ENCODE measurements around the gene COL2A1. TPM values are rescaled to one million over a fixed set of nuclear protein-coding genes. Genes with fewer than 3 reads are reported as not detected.

The COL2A1 gene
- total and polyA plus RNA-seq, 2 donors (not counting 3 experiments of a cell fraction or from before 2014, with no cell fraction given): not detected

DNA sequence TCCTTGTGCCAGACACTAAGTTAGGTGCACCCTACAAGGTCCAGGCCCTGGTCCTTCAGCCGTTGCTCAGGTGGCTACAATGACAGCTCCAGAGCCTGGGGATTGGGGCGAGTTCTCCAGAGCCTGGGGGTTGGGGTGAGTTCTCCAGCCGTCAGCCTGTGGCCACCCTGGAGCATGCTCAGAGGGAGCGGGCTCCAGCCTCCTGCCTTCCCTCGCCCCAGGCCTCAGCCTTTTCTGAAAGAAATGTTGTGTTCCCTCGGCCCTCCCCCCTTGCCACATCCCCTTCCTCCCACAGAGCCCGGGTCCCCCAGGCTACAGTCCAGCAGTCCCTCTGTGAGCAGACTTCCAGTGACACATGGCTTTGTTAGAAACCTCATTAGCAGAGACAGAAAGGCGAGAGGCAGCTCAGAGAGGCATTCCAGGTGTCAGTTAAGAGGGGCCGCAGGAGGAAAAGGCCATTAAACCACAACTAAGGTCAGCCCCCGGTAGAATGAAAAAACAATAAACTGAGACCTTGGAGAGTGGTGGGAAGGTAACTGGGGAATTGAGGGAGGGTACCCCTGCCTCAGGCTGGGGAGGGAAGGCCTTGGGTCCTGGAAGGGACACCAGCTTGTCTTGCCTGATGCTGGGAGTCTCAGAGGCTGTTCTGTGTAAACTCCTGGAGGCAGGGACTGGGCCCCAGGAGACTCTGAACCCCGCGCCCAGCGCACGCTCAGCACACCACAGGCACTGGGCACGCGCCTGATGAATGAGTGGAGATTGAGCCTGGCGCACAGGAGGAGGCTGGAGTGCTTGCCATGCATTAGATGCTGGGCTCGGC is 23.1 kb upstream of the COL2A1 start:
- POLR2A ChIA-PET: no interaction called here
- peaks cover 6 to 21% of the 10 kb centered on the region in 2 experiments for H3K27me3 ChIP-seq (ENCODE audit: control insufficient read depth in 2 of 2, insufficient read depth in 2 of 2, low read length in 2 of 2)
- no peak for FAIRE-seq

GRCh38 chr12:48026060-48026827 is 22.0 kb upstream of the COL2A1 start:
- no peaks in the 10 kb centered on the region for H3K9me3 ChIP-seq (replicated peaks; ENCODE audit: control insufficient read depth, insufficient read depth, low read length)
- H3K79me2 ChIP-seq (ENCODE audit: control insufficient read depth, insufficient read depth, low read length): no peaks in the 10 kb centered on the region
- no peaks in the 10 kb centered on the region for H3K36me3 ChIP-seq (ENCODE audit: control insufficient read depth in 2 of 2, extremely low read depth in 1 of 2, insufficient read depth in 2 of 2, low read length in 2 of 2)
- dilution Hi-C loops (cut with MboI; ENCODE audit: extremely low pct_ligation_motif_present, low sequenced_read_pairs): no loop called here
- H3K9ac ChIP-seq (replicated peaks; ENCODE audit: extremely low read depth, insufficient read depth, low read length): no peak overlapping the region
- no peaks in the 10 kb centered on the region for H3K9me1 ChIP-seq (replicated peaks; ENCODE audit: control insufficient read depth, extremely low read depth, insufficient read depth, low read length)
- TF ChIP-seq MAX (IDR thresholded peaks at IDR 0.05; ENCODE audit: insufficient read depth, insufficient read length): no peak
- TF ChIP-seq POLR2A (IDR thresholded peaks at IDR 0.05; ENCODE audit: low read depth, low read length): no peak
- no peak for TF ChIP-seq FOS (IDR thresholded peaks at IDR 0.05; ENCODE audit: borderline replicate concordance, insufficient read depth, low read length)
- no peak for TF ChIP-seq GATA2 (IDR thresholded peaks at IDR 0.05; ENCODE audit: insufficient read depth, insufficient read length, low read depth, low read length)
- TF ChIP-seq CTCF (IDR thresholded peaks at IDR 0.05; ENCODE audit: extremely low read depth in 1 of 2, insufficient read depth in 1 of 2, low read depth in 1 of 2, low read length in 2 of 2): no peak
- no peak for TF ChIP-seq EZH2 (IDR thresholded peaks at IDR 0.05; ENCODE audit: borderline replicate concordance, low read depth, low read length, severe bottlenecking)
- no peak for TF ChIP-seq JUN (IDR thresholded peaks at IDR 0.05; ENCODE audit: borderline replicate concordance, insufficient read depth, insufficient read length, low read depth)
- no peak for TF ChIP-seq MYC (IDR thresholded peaks at IDR 0.05; ENCODE audit: low read depth, low read length)
- TF ChIP-seq POLR2AphosphoS5 (IDR thresholded peaks at IDR 0.05; ENCODE audit: insufficient read depth, low read depth, low read length): no peak
- H3K4me2 ChIP-seq (ENCODE audit: insufficient read depth, low read length): no peak overlapping the region
- peaks cover 7 to 26% of the 10 kb centered on the region in 2 experiments for H3K27me3 ChIP-seq (ENCODE audit: control insufficient read depth in 2 of 2, insufficient read depth in 2 of 2, low read length in 2 of 2)
- no peak overlapping the region for H3K27ac ChIP-seq (ENCODE audit: insufficient read depth, low read depth, low read length)
- H3K4me1 ChIP-seq (ENCODE audit: control insufficient read depth, extremely low read depth, insufficient read depth, low read length): no peaks in the 10 kb centered on the region
- intact Hi-C loops (cut with micrococcal nuclease): no loop called here
- FAIRE-seq (no peak), DNase-seq (ENCODE audit: low read depth, low spot score) (no peak)
- H4K20me1 ChIP-seq (replicated peaks; ENCODE audit: control insufficient read depth, extremely low read depth, insufficient read depth, low read length): no peaks in the 10 kb centered on the region
- CTCF ChIA-PET: no interaction called here
- POLR2A ChIA-PET: no interaction called here
- no peak overlapping the region for H2AFZ ChIP-seq (ENCODE audit: low read depth, low read length)
- no TSS peak for BruUV-seq (replicated peaks)
- no peak overlapping the region for H3K4me3 ChIP-seq (replicated peaks in 1 of 3; ENCODE audit: insufficient read depth in 1 of 3, low read depth in 1 of 3, low read length in 3 of 3)

More for the DNA sequence above, 23.1 kb upstream of the COL2A1 start:
- no peak overlapping the region for H3K9ac ChIP-seq (replicated peaks; ENCODE audit: extremely low read depth, insufficient read depth, low read length)
- no peak overlapping the region for H3K4me3 ChIP-seq (replicated peaks in 1 of 3; ENCODE audit: insufficient read depth in 1 of 3, low read depth in 1 of 3, low read length in 3 of 3)
- dilution Hi-C loops (cut with MboI; ENCODE audit: extremely low pct_ligation_motif_present, low sequenced_read_pairs): no loop called here
- H4K20me1 ChIP-seq (replicated peaks; ENCODE audit: control insufficient read depth, extremely low read depth, insufficient read depth, low read length): no peaks in the 10 kb centered on the region
- H2AFZ ChIP-seq (ENCODE audit: low read depth, low read length): no peak overlapping the region
- no peak overlapping the region for H3K27ac ChIP-seq (ENCODE audit: insufficient read depth, low read depth, low read length)
- H3K79me2 ChIP-seq (ENCODE audit: control insufficient read depth, insufficient read depth, low read length): no peaks in the 10 kb centered on the region
- intact Hi-C loops (cut with micrococcal nuclease): no loop called here
- no peaks in the 10 kb centered on the region for H3K36me3 ChIP-seq (ENCODE audit: control insufficient read depth in 2 of 2, extremely low read depth in 1 of 2, insufficient read depth in 2 of 2, low read length in 2 of 2)
- H3K9me1 ChIP-seq (replicated peaks; ENCODE audit: control insufficient read depth, extremely low read depth, insufficient read depth, low read length): no peaks in the 10 kb centered on the region
- TF ChIP-seq JUN (IDR thresholded peaks at IDR 0.05; ENCODE audit: borderline replicate concordance, insufficient read depth, insufficient read length, low read depth) (no peak), GATA2 (IDR thresholded peaks at IDR 0.05; ENCODE audit: insufficient read depth, insufficient read length, low read depth, low read length) (no peak), FOS (IDR thresholded peaks at IDR 0.05; ENCODE audit: borderline replicate concordance, insufficient read depth, low read length) (no peak)
- no peak overlapping the region for H3K4me2 ChIP-seq (ENCODE audit: insufficient read depth, low read length)
- no peak for DNase-seq (ENCODE audit: low read depth, low spot score)
- CTCF ChIA-PET: no interaction called here
- H3K4me1 ChIP-seq (ENCODE audit: control insufficient read depth, extremely low read depth, insufficient read depth, low read length): no peaks in the 10 kb centered on the region
- no peaks in the 10 kb centered on the region for H3K9me3 ChIP-seq (replicated peaks; ENCODE audit: control insufficient read depth, insufficient read depth, low read length)
- BruUV-seq (replicated peaks): no TSS peak

Measured in endothelial cell of umbilical vein (primary cell).